Measurements from ENCODE around the gene TBC1D2.

The TBC1D2 gene

DNA sequence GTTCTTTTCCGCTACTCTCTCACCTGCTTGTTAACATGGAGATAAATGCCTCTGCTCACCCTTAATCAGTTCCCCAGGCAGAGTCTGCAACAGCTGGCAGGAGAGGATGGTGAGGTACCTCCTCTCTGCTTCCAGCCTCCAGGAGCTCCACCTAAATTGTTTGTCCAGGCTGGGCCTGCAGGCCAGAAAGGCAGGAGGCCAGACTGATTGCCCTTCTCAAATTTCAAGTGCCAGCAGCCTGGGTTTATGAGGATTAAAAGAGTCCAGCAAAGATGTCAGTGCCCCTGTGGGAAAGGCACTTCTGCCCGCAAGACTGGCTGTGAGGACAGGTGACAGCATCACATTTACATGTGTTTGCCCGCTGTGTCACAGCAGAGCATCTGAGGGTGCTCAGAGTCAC lies 82.8 kb downstream of the TBC1D2 start:
- H3K4me1 ChIP-seq (ENCODE audit: low read length), result peaks cover 18% of the 10 kb centered on the region
- H3K4me2 ChIP-seq (ENCODE audit: low read length), result no peak overlapping the region
- no peaks in the 10 kb centered on the region for H3K36me3 ChIP-seq (replicated peaks; ENCODE audit: low read depth, low read length)
- TF ChIP-seq, protein P1, sequence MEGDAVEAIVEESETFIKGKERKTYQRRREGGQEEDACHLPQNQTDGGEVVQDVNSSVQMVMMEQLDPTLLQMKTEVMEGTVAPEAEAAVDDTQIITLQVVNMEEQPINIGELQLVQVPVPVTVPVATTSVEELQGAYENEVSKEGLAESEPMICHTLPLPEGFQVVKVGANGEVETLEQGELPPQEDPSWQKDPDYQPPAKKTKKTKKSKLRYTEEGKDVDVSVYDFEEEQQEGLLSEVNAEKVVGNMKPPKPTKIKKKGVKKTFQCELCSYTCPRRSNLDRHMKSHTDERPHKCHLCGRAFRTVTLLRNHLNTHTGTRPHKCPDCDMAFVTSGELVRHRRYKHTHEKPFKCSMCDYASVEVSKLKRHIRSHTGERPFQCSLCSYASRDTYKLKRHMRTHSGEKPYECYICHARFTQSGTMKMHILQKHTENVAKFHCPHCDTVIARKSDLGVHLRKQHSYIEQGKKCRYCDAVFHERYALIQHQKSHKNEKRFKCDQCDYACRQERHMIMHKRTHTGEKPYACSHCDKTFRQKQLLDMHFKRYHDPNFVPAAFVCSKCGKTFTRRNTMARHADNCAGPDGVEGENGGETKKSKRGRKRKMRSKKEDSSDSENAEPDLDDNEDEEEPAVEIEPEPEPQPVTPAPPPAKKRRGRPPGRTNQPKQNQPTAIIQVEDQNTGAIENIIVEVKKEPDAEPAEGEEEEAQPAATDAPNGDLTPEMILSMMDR (IDR thresholded peaks at IDR 0.05; ENCODE audit: low read depth, low read length), result no peak
- TF ChIP-seq EZH2phosphoT487 (IDR thresholded peaks at IDR 0.05; ENCODE audit: low read depth), result no peak
- no peak overlapping the region for H3K27ac ChIP-seq (ENCODE audit: low read length)
- no peaks in the 10 kb centered on the region for H3K9me3 ChIP-seq (ENCODE audit: insufficient read depth, low read length)
- H2AFZ ChIP-seq (ENCODE audit: low read depth, low read length), result no peak overlapping the region
- H3K4me3 ChIP-seq (ENCODE audit: low read length), result no peak overlapping the region
- no peak overlapping the region for H3K9ac ChIP-seq (ENCODE audit: low read length)
- no peaks in the 10 kb centered on the region for H4K20me1 ChIP-seq (ENCODE audit: insufficient read depth, low read length)
- H3K27me3 ChIP-seq (ENCODE audit: low read depth, low read length), result peaks cover 14% of the 10 kb centered on the region
- no peaks in the 10 kb centered on the region for H3K79me2 ChIP-seq (ENCODE audit: low read length)

DNA sequence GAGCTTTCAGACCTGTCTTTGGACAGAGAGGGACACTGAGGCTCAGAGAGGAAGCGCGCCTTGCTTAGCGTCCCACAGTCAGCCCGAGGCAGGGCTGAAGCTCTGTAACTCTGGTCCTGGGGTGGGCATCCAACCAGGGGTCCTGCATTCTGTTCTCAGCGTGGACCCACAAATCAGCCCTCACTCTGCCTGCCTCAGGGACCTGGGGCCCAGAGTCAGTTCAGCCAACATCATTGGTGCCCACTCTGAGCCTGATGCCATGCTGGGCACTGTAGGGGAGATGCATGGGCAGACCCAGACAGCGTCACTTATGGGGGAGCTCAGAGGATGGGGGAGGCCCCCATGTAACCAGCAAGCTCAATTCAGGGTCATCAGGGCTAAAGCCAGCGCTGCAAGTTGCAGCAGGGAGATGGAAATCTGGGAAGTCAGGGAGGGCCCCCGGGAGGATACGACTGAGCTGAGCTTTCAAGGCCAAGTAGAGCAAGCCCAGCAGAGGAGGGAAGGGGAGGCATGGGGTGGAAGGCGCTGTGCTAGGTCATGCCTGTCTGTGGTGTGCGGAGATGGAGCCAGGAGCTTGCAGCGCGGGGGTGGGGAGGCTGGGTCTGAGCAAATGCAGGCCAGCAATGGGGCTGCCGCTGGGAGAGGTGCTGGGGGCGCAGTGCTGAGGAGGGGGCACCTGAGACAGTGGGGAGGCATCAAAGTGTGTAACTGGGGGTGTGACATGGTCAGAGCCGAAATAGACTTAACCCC lies 84.1 kb downstream of the TBC1D2 start:
- Histone ChIP-seq H3K4me2 (ENCODE audit: low read length) (no peak overlapping the region), H2AFZ (ENCODE audit: low read depth, low read length) (no peak overlapping the region), H3K9ac (ENCODE audit: low read length) (no peak overlapping the region), H3K9me3 (ENCODE audit: insufficient read depth, low read length) (no peaks in the 10 kb centered on the region), H3K36me3 (replicated peaks; ENCODE audit: low read depth, low read length) (no peaks in the 10 kb centered on the region), H3K4me3 (ENCODE audit: low read length) (no peak overlapping the region), H3K4me1 (ENCODE audit: low read length) (peaks cover 18% of the 10 kb centered on the region), H3K27ac (ENCODE audit: low read length) (no peak overlapping the region), H3K79me2 (ENCODE audit: low read length) (no peaks in the 10 kb centered on the region), H4K20me1 (ENCODE audit: insufficient read depth, low read length) (no peaks in the 10 kb centered on the region), H3K27me3 (ENCODE audit: low read depth, low read length) (peaks cover 12% of the 10 kb centered on the region)
- TF ChIP-seq, protein P1 (IDR thresholded peaks at IDR 0.05; ENCODE audit: low read depth, low read length), result no peak
- no peak for TF ChIP-seq EZH2phosphoT487 (IDR thresholded peaks at IDR 0.05; ENCODE audit: low read depth)

DNA sequence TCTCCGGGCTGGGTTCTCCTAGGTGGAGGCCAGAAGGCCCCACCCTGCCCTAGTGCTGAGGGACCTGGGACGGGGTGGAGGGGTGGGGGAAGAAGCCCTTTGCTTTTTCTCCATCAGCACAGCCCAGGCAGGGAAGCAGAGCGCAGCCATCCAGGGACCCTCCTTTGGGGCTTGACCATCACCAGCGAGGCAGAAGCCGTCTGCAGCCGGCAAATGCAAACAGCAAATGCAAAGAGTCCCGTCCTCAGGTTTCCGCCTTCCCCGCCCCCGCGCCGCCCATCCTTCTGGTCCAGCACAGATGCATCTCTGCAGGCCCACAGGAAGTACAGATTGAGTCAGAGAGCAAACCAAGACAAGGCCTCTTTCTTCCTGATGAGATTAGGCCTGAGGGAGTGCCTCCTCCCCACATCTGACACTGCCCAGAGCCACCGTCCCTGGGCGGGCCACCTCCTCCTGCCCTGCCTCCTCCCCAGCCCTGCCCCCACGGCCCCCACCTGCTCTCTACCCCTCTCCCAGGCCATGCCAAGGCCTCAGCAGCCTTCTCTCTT lies 86.4 kb downstream of the TBC1D2 start:
- H3K9ac ChIP-seq (ENCODE audit: low read length), result no peak overlapping the region
- no peaks in the 10 kb centered on the region for H3K79me2 ChIP-seq (ENCODE audit: low read length)
- H3K36me3 ChIP-seq (replicated peaks; ENCODE audit: low read depth, low read length), result no peaks in the 10 kb centered on the region
- H3K4me3 ChIP-seq (ENCODE audit: low read length), result peak overlapping the region; percentile 39
- peaks cover 18% of the 10 kb centered on the region for H3K4me1 ChIP-seq (ENCODE audit: low read length)
- no peaks in the 10 kb centered on the region for H3K9me3 ChIP-seq (ENCODE audit: insufficient read depth, low read length)
- TF ChIP-seq, protein P1 (IDR thresholded peaks at IDR 0.05; ENCODE audit: low read depth, low read length), result no peak
- TF ChIP-seq EZH2phosphoT487 (IDR thresholded peaks at IDR 0.05; ENCODE audit: low read depth), result no peak
- peak overlapping the region; percentile 44 for H3K4me2 ChIP-seq (ENCODE audit: low read length)
- H4K20me1 ChIP-seq (ENCODE audit: insufficient read depth, low read length), result no peaks in the 10 kb centered on the region
- peak overlapping the region; percentile 35; the same call in 1 of the 2 replicates for H2AFZ ChIP-seq (ENCODE audit: low read depth, low read length)
- H3K27me3 ChIP-seq (ENCODE audit: low read depth, low read length), result no peaks in the 10 kb centered on the region
- H3K27ac ChIP-seq (ENCODE audit: low read length), result no peak overlapping the region

DNA sequence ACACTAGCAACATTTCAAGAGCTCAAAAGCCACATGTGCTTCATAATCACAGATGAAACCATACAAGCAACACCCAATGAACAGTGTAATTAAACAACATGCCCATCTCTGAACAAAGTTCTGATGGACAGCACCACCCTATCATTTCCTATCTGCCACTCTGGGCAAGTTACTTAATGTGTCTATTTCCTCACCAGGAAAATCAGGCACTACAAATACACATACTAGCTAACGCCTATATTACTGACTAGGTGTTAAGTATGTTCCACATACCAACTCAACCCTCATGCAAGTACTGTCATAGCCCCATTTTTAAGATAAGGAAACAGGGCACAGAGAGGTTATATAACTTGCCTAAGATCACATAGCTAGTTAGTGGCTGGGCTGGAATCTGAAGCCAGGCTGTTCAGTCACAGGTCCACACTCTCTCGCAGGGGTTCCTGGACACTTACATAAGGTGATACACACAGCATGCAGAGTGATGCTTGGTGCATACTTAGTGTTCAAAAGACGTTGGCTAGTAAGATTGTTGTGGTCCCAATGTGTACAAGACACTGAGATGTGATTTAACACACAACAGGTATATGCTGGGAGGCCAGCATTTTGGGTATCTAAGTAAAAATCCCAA lies 87.2 kb downstream of the TBC1D2 start:
- no peaks in the 10 kb centered on the region for H3K9me3 ChIP-seq (ENCODE audit: insufficient read depth, low read length)
- H3K36me3 ChIP-seq (replicated peaks; ENCODE audit: low read depth, low read length), result no peaks in the 10 kb centered on the region
- H4K20me1 ChIP-seq (ENCODE audit: insufficient read depth, low read length), result no peaks in the 10 kb centered on the region
- H3K4me2 ChIP-seq (ENCODE audit: low read length), result no peak overlapping the region
- H3K4me1 ChIP-seq (ENCODE audit: low read length), result peaks cover 18% of the 10 kb centered on the region
- TF ChIP-seq, protein P1 (IDR thresholded peaks at IDR 0.05; ENCODE audit: low read depth, low read length), result no peak
- no peaks in the 10 kb centered on the region for H3K27me3 ChIP-seq (ENCODE audit: low read depth, low read length)
- H3K4me3 ChIP-seq (ENCODE audit: low read length), result no peak overlapping the region
- H3K27ac ChIP-seq (ENCODE audit: low read length), result no peak overlapping the region
- no peaks in the 10 kb centered on the region for H3K79me2 ChIP-seq (ENCODE audit: low read length)
- no peak overlapping the region for H3K9ac ChIP-seq (ENCODE audit: low read length)
- no peak overlapping the region for H2AFZ ChIP-seq (ENCODE audit: low read depth, low read length)
